ENCODE measurements around the gene NHLRC2. TPM values are rescaled to one million over a fixed set of nuclear protein-coding genes. Genes with fewer than 3 reads are reported as not detected.

Gene NHLRC2
- polyA plus RNA-seq, 1 donor from 2014 or later: 13.0 TPM

GRCh38 chr10:113960617-113961181 is 106.2 kb downstream of the NHLRC2 start:
- TF ChIP-seq TAF1 (IDR thresholded peaks at IDR 0.05; ENCODE audit: low read depth) (no peak), MXI1 (conservative IDR thresholded peaks at IDR 0.05; ENCODE audit: poor library complexity, severe bottlenecking) (no peak), REST (IDR thresholded peaks at IDR 0.05; ENCODE audit: borderline replicate concordance) (no peak), EP300 (conservative IDR thresholded peaks at IDR 0.05; ENCODE audit: poor library complexity, severe bottlenecking) (no peak), SMC3 (conservative IDR thresholded peaks at IDR 0.05; ENCODE audit: poor library complexity) (no peak), RAD21 (conservative IDR thresholded peaks at IDR 0.05) (no peak)
- Histone ChIP-seq H2AFZ (ENCODE audit: low read depth, low read length) (no peak overlapping the region), H3K79me2 (replicated peaks; ENCODE audit: insufficient read depth, low read length) (no peaks in the 10 kb centered on the region), H3K9me2 (ENCODE audit: insufficient read depth, low read length) (no peaks in the 10 kb centered on the region), H3K27ac (ENCODE audit: low read length) (no peak overlapping the region), H3K9me3 (ENCODE audit: low read length) (no peaks in the 10 kb centered on the region), H3K4me3 (ENCODE audit: low read length) (no peak overlapping the region), H3K27me3 (ENCODE audit: insufficient read depth, low read depth, low read length) (no peaks in the 10 kb centered on the region), H3F3A (ENCODE audit: insufficient read depth, low read length, poor library complexity, severe bottlenecking) (no peaks in the 10 kb centered on the region), H3K4me2 (ENCODE audit: low read length) (no peak overlapping the region), H4K20me1 (ENCODE audit: insufficient read depth) (no peaks in the 10 kb centered on the region), H3K9ac (ENCODE audit: low read length) (no peak overlapping the region), H3K36me3 (ENCODE audit: insufficient read depth, low read length) (no peaks in the 10 kb centered on the region)

GRCh38 chr10:113961182-113962031 is 106.9 kb downstream of the NHLRC2 start:
- no peaks in the 10 kb centered on the region for H3K9me2 ChIP-seq (ENCODE audit: insufficient read depth, low read length)
- no peaks in the 10 kb centered on the region for H4K20me1 ChIP-seq (ENCODE audit: insufficient read depth)

More at GRCh38 chr10:113961182-113962031, 106.9 kb downstream of the NHLRC2 start:
- Histone ChIP-seq H3K9me3 (ENCODE audit: low read length) (no peaks in the 10 kb centered on the region), H3K9ac (ENCODE audit: low read length) (no peak overlapping the region), H3K27me3 (ENCODE audit: insufficient read depth, low read depth, low read length) (no peaks in the 10 kb centered on the region), H3K4me3 (ENCODE audit: low read length) (no peak overlapping the region), H2AFZ (ENCODE audit: low read depth, low read length) (no peak overlapping the region), H3K36me3 (ENCODE audit: insufficient read depth, low read length) (no peaks in the 10 kb centered on the region), H3K4me2 (ENCODE audit: low read length) (no peak overlapping the region), H3K79me2 (replicated peaks; ENCODE audit: insufficient read depth, low read length) (no peaks in the 10 kb centered on the region), H3K27ac (ENCODE audit: low read length) (no peak overlapping the region), H3F3A (ENCODE audit: insufficient read depth, low read length, poor library complexity, severe bottlenecking) (no peaks in the 10 kb centered on the region)
- TF ChIP-seq REST (IDR thresholded peaks at IDR 0.05; ENCODE audit: borderline replicate concordance) (no peak), EZH2 (IDR thresholded peaks at IDR 0.05; ENCODE audit: borderline replicate concordance, insufficient read depth, low read length, poor library complexity, severe bottlenecking) (no peak), TAF1 (IDR thresholded peaks at IDR 0.05; ENCODE audit: low read depth) (no peak), EP300 (conservative IDR thresholded peaks at IDR 0.05; ENCODE audit: poor library complexity, severe bottlenecking) (no peak), RAD21 (conservative IDR thresholded peaks at IDR 0.05) (no peak), POLR2AphosphoS5 (IDR thresholded peaks at IDR 0.05) (no peak), CTCF (IDR thresholded peaks at IDR 0.05; ENCODE audit: poor library complexity, severe bottlenecking) (no peak), MXI1 (conservative IDR thresholded peaks at IDR 0.05; ENCODE audit: poor library complexity, severe bottlenecking) (no peak), SMC3 (conservative IDR thresholded peaks at IDR 0.05; ENCODE audit: poor library complexity) (no peak)

Data from neural cell (in vitro differentiated cells).